Measurements from ENCODE around the gene DLGAP1.

GRCh38 chr18:4204438-4204720 is 250.7 kb downstream of the DLGAP1 start:
- TF ChIP-seq POLR2A (IDR thresholded peaks at IDR 0.05): no peak
- no peak for TF ChIP-seq CTCF (IDR thresholded peaks at IDR 0.05 in 4 of 5, conservative IDR thresholded peaks at IDR 0.05 in 1 of 5)
